ENCODE data around the gene CDC42EP1. TPM values are rescaled to one million over a fixed set of nuclear protein-coding genes. Genes with fewer than 3 reads are reported as not detected.

The CDC42EP1 gene
- total RNA-seq, 6 experiments from 2014 or later: 88.3 to 104 (median 97.2) TPM

- Mint-ChIP-seq H3K27me3 (ENCODE audit: insufficient read depth) (peaks cover 8% of the 10 kb centered on the region), H3K4me3 (no peak overlapping the region), H3K9me3 (no peaks in the 10 kb centered on the region), H3K36me3 (ENCODE audit: low read depth) (no peaks in the 10 kb centered on the region), H3K27ac (no peak overlapping the region), H3K4me1 (ENCODE audit: low read depth) (peaks cover 8% of the 10 kb centered on the region)
- no peak for DNase-seq
- TF ChIP-seq CTCF (IDR thresholded peaks at IDR 0.05): no peak
Observed at GRCh38 chr22:37575490-37576003, 15.3 kb downstream of the CDC42EP1 start.

- no peak overlapping the region for H3K27ac Mint-ChIP-seq
- peaks cover 8% of the 10 kb centered on the region for H3K4me1 Mint-ChIP-seq (ENCODE audit: low read depth)
- no peak for TF ChIP-seq CTCF (IDR thresholded peaks at IDR 0.05)
- no peaks in the 10 kb centered on the region for H3K9me3 Mint-ChIP-seq
- peaks cover 17% of the 10 kb centered on the region for H3K27me3 Mint-ChIP-seq (ENCODE audit: insufficient read depth)
- H3K36me3 Mint-ChIP-seq (ENCODE audit: low read depth): no peaks in the 10 kb centered on the region
- H3K4me3 Mint-ChIP-seq: no peak overlapping the region
- DNase-seq: no peak
Observed at GRCh38 chr22:37578002-37578401, 17.7 kb downstream of the CDC42EP1 start.

- DNase-seq: no peak
- Mint-ChIP-seq H3K4me1 (ENCODE audit: low read depth) (no peaks in the 10 kb centered on the region), H3K4me3 (no peak overlapping the region), H3K9me3 (no peaks in the 10 kb centered on the region), H3K27ac (no peak overlapping the region), H3K27me3 (ENCODE audit: insufficient read depth) (peaks cover 26% of the 10 kb centered on the region), H3K36me3 (ENCODE audit: low read depth) (no peaks in the 10 kb centered on the region)
- no peak for TF ChIP-seq CTCF (IDR thresholded peaks at IDR 0.05)
Observed at GRCh38 chr22:37581504-37581903, 21.2 kb downstream of the CDC42EP1 start.

- no peaks in the 10 kb centered on the region for H3K36me3 Mint-ChIP-seq (ENCODE audit: low read depth)
Observed at GRCh38 chr22:37582526-37582925, 22.2 kb downstream of the CDC42EP1 start.

GRCh38 chr22:37588546-37589215 is 28.4 kb downstream of the CDC42EP1 start:
- Mint-ChIP-seq H3K9me3 (no peaks in the 10 kb centered on the region), H3K4me3 (no peak overlapping the region), H3K36me3 (ENCODE audit: low read depth) (no peaks in the 10 kb centered on the region), H3K27me3 (ENCODE audit: insufficient read depth) (peaks cover 20% of the 10 kb centered on the region), H3K27ac (no peak overlapping the region), H3K4me1 (ENCODE audit: low read depth) (peaks cover 12% of the 10 kb centered on the region)
- no peak for DNase-seq
- TF ChIP-seq CTCF (IDR thresholded peaks at IDR 0.05): no peak

More at GRCh38 chr22:37582526-37582925, 22.2 kb downstream of the CDC42EP1 start:
- DNase-seq: no peak
- peaks cover 32% of the 10 kb centered on the region for H3K27me3 Mint-ChIP-seq (ENCODE audit: insufficient read depth)
- H3K27ac Mint-ChIP-seq: no peak overlapping the region
- TF ChIP-seq CTCF (IDR thresholded peaks at IDR 0.05): no peak
- H3K4me1 Mint-ChIP-seq (ENCODE audit: low read depth): no peaks in the 10 kb centered on the region
- no peaks in the 10 kb centered on the region for H3K9me3 Mint-ChIP-seq
- H3K4me3 Mint-ChIP-seq: no peak overlapping the region

Data from HFFc6 (cell line).